HUES64 (cell line): ENCODE measurements around the gene RALGPS1.
"Not testable (repeated sequence)": the region's sequence is repeated elsewhere in the genome, so short reads cannot be mapped to it uniquely, and the experiment has no call there.

ENCODE experiments used
- H3K27ac ChIP-seq: 2 replicates; pipeline ENCODE4 v1.7.0; 2013; ENCODE audit warnings: low read depth, low read length, inconsistent platforms
- H3K27me3 ChIP-seq: 2 replicates; pipeline ENCODE4 v1.6.1; 2013; ENCODE audit warnings: mild to moderate bottlenecking, low read length; ENCODE audit not compliant: insufficient read depth
- H3K36me3 ChIP-seq: 2 replicates; pipeline ENCODE4 v1.6.1; 2013; ENCODE audit warnings: mild to moderate bottlenecking, low read length; ENCODE audit not compliant: insufficient read depth
- H3K4me1 ChIP-seq: 2 replicates; pipeline ENCODE4 v1.6.1; 2013; ENCODE audit warnings: mild to moderate bottlenecking, low read length, moderate library complexity; ENCODE audit not compliant: insufficient read depth
- H3K4me3 ChIP-seq: 2 replicates; pipeline ENCODE4 v1.5.1; 2013; ENCODE audit warnings: mild to moderate bottlenecking, low read length, moderate library complexity
- H3K9ac ChIP-seq: 2 replicates; pipeline ENCODE4 v1.6.1; 2013; ENCODE audit warnings: mild to moderate bottlenecking, low read depth, low read length
- H3K9me3 ChIP-seq: 2 replicates; pipeline ENCODE4 v1.6.1; 2013; ENCODE audit warnings: low read depth, low read length; ENCODE audit not compliant: insufficient read depth
- WGBS: fragments of 150-250, 120-280 bp; methylation state at CpG from one replicate; pipeline ENCODE4 v1.1.7; 2013; ENCODE audit warnings: missing lambda C conversion rate; 5-methylcytosine and 5-hydroxymethylcytosine counted together

The RALGPS1 gene

GRCh38 chr9:127146841-127147240 lies 232.3 kb downstream of the RALGPS1 start:
- peaks cover 17% of the 10 kb centered on the region for H3K4me1 ChIP-seq
- H3K9ac ChIP-seq, H3K36me3 ChIP-seq, H3K4me3 ChIP-seq, H3K27ac ChIP-seq, H3K27me3 ChIP-seq, H3K9me3 ChIP-seq: not testable (repeated sequence)

GRCh38 chr9:127147251-127147650 lies 232.7 kb downstream of the RALGPS1 start:
- no peak overlapping the region for H3K9ac ChIP-seq
- H3K4me1 ChIP-seq: peaks cover 13% of the 10 kb centered on the region
- H3K4me3 ChIP-seq: no peak overlapping the region
- no peaks in the 10 kb centered on the region for H3K27me3 ChIP-seq
- no peaks in the 10 kb centered on the region for H3K36me3 ChIP-seq
- no peak overlapping the region for H3K27ac ChIP-seq
- WGBS: 98% methylated on average over 2 of the region's 2 CpGs
- no peaks in the 10 kb centered on the region for H3K9me3 ChIP-seq

- Histone ChIP-seq H3K9me3 (no peaks in the 10 kb centered on the region), H3K36me3 (no peaks in the 10 kb centered on the region), H3K4me1 (peaks cover 5% of the 10 kb centered on the region), H3K27me3 (no peaks in the 10 kb centered on the region), H3K9ac (no peak overlapping the region), H3K27ac (no peak overlapping the region), H3K4me3 (no peak overlapping the region)
- WGBS: 87% methylated on average over 5 of the region's 5 CpGs
Measured at GRCh38 chr9:127148014-127148413, 233.4 kb downstream of the RALGPS1 start.

GRCh38 chr9:127149010-127149409 lies 234.4 kb downstream of the RALGPS1 start:
- H3K9me3 ChIP-seq: no peaks in the 10 kb centered on the region
- H3K27me3 ChIP-seq: no peaks in the 10 kb centered on the region
- no peaks in the 10 kb centered on the region for H3K36me3 ChIP-seq
- 96% methylated on average over 7 of the region's 7 CpGs for WGBS
- H3K4me1 ChIP-seq: no peaks in the 10 kb centered on the region; the same call in 1 of the 2 replicates
- no peak overlapping the region for H3K9ac ChIP-seq
- H3K4me3 ChIP-seq: no peak overlapping the region
- no peak overlapping the region for H3K27ac ChIP-seq

GRCh38 chr9:127149463-127150390 lies 235.1 kb downstream of the RALGPS1 start:
- WGBS: 92% methylated on average over 6 of the region's 6 CpGs
- no peak overlapping the region for H3K4me3 ChIP-seq
- H3K4me1 ChIP-seq: no peaks in the 10 kb centered on the region; the same call in 1 of the 2 replicates
- no peak overlapping the region for H3K9ac ChIP-seq
- H3K27ac ChIP-seq: no peak overlapping the region
- H3K27me3 ChIP-seq: no peaks in the 10 kb centered on the region
- H3K36me3 ChIP-seq: no peaks in the 10 kb centered on the region
- no peaks in the 10 kb centered on the region for H3K9me3 ChIP-seq

- Histone ChIP-seq H3K27ac (no peak overlapping the region), H3K36me3 (no peaks in the 10 kb centered on the region), H3K9ac (no peak overlapping the region), H3K9me3 (no peaks in the 10 kb centered on the region), H3K4me3 (no peak overlapping the region), H3K27me3 (no peaks in the 10 kb centered on the region), H3K4me1 (no peaks in the 10 kb centered on the region; the same call in 1 of the 2 replicates)
- WGBS: 96% methylated on average over 4 of the region's 4 CpGs
Measured at GRCh38 chr9:127153501-127153900, 238.9 kb downstream of the RALGPS1 start.

- no peak overlapping the region for H3K9ac ChIP-seq
- H3K27ac ChIP-seq: no peak overlapping the region
Measured at GRCh38 chr9:127154003-127154389, 239.4 kb downstream of the RALGPS1 start.

GRCh38 chr9:127154390-127155191 lies 240.0 kb downstream of the RALGPS1 start:
- no peak overlapping the region for H3K27ac ChIP-seq
- H3K9me3 ChIP-seq: no peaks in the 10 kb centered on the region
- no peak overlapping the region for H3K4me3 ChIP-seq
- H3K9ac ChIP-seq: no peak overlapping the region
- WGBS: 91% methylated on average over 13 of the region's 13 CpGs
- H3K4me1 ChIP-seq: peaks cover 8% of the 10 kb centered on the region
- no peaks in the 10 kb centered on the region for H3K27me3 ChIP-seq
- no peaks in the 10 kb centered on the region for H3K36me3 ChIP-seq

More at GRCh38 chr9:127154003-127154389, 239.4 kb downstream of the RALGPS1 start:
- Histone ChIP-seq H3K27me3 (no peaks in the 10 kb centered on the region), H3K36me3 (no peaks in the 10 kb centered on the region), H3K4me3 (no peak overlapping the region), H3K9me3 (no peaks in the 10 kb centered on the region), H3K4me1 (peaks cover 4% of the 10 kb centered on the region)
- 91% methylated on average over 5 of the region's 5 CpGs for WGBS

GRCh38 chr9:127155314-127155960 lies 240.9 kb downstream of the RALGPS1 start:
- WGBS: 91% methylated on average over 5 of the region's 5 CpGs
- Histone ChIP-seq H3K9me3 (no peaks in the 10 kb centered on the region), H3K27me3 (no peaks in the 10 kb centered on the region), H3K9ac (no peak overlapping the region), H3K4me1 (peaks cover 12% of the 10 kb centered on the region), H3K4me3 (no peak overlapping the region), H3K36me3 (no peaks in the 10 kb centered on the region), H3K27ac (no peak overlapping the region)

DNA sequence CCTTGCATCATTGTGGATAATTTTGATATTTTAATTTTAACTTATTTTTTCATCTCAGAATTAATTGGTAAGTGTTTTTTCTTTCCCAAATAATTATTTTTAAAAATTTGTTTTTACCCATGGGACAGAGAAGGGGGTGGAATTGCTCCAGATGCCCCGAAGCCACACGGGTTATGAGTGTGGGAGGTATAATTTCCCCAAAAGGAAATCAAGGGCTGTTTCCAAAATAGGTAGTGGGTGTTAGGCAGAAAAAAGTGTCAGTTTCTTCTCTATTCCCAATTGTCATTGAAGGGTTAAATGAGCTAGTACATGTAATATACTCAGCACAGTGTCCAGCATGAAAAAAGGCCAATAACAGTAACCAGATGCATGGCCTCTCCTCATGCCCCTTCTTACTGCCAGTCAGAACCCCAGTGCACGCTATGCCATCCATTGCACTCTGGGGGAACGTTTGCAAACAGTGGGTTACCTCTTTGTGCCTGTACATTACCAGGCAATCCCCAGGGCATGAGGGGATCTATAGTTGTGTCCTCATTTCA lies 244.3 kb downstream of the RALGPS1 start:
- H3K9ac ChIP-seq: no peak overlapping the region
- no peaks in the 10 kb centered on the region for H3K27me3 ChIP-seq
- H3K27ac ChIP-seq: no peak overlapping the region
- peaks cover 21% of the 10 kb centered on the region for H3K4me1 ChIP-seq
- H3K36me3 ChIP-seq: no peaks in the 10 kb centered on the region
- H3K9me3 ChIP-seq: no peaks in the 10 kb centered on the region
- WGBS: 87% methylated on average over 4 of the region's 4 CpGs
- H3K4me3 ChIP-seq: no peak overlapping the region
